Brain microvascular endothelial cell (primary cell): ENCODE results near the gene HTRA2.

ENCODE experiments used
- DNase-seq: peaks from one replicate; pipeline ENCODE4 v3.0.0-alpha.2; 2020
- H3K27ac ChIP-seq: fragments of 250-450 bp; sonication (Bioruptor Pico); 2 replicates; pipeline ENCODE4 v1.5.1; 2020; ENCODE audit warnings: mild to moderate bottlenecking, moderate library complexity
- H3K27me3 ChIP-seq: fragments of 250-450 bp; sonication (Bioruptor Pico); replicated peaks from 2 replicates; pipeline ENCODE4 v1.5.1; 2020; ENCODE audit warnings: mild to moderate bottlenecking
- H3K36me3 ChIP-seq: fragments of 250-450 bp; sonication (Bioruptor Pico); replicated peaks from 2 replicates; pipeline ENCODE4 v1.5.1; 2020; ENCODE audit warnings: mild to moderate bottlenecking
- H3K4me3 ChIP-seq: 2 replicates; pipeline ENCODE4 v1.5.1; 2011; ENCODE audit warnings: low read depth, mild to moderate bottlenecking, control low read depth, low read length, moderate library complexity
- in situ Hi-C: cut with HindIII; loops from 2 replicates; pipeline ENCODE4 v1.10.0; 2017; ENCODE audit warnings: low sequenced_read_pairs, low pct_ligation_motif_present
- TF ChIP-seq, protein P1 (sequence below): IDR thresholded peaks from 2 replicates; pipeline ENCODE4 v1.5.1; 2011; ENCODE audit warnings: low read depth, mild to moderate bottlenecking, moderate library complexity, low read length, control low read depth, inconsistent platforms; ENCODE audit errors: missing control alignments

HTRA2 gene

GRCh38 chr2:74515271-74515980 lies 14.3 kb upstream of the HTRA2 start:
- H3K36me3 ChIP-seq = no peaks in the 10 kb centered on the region
- peaks cover 72% of the 10 kb centered on the region for H3K27me3 ChIP-seq
- no peak overlapping the region for H3K27ac ChIP-seq
- TF ChIP-seq, protein P1, sequence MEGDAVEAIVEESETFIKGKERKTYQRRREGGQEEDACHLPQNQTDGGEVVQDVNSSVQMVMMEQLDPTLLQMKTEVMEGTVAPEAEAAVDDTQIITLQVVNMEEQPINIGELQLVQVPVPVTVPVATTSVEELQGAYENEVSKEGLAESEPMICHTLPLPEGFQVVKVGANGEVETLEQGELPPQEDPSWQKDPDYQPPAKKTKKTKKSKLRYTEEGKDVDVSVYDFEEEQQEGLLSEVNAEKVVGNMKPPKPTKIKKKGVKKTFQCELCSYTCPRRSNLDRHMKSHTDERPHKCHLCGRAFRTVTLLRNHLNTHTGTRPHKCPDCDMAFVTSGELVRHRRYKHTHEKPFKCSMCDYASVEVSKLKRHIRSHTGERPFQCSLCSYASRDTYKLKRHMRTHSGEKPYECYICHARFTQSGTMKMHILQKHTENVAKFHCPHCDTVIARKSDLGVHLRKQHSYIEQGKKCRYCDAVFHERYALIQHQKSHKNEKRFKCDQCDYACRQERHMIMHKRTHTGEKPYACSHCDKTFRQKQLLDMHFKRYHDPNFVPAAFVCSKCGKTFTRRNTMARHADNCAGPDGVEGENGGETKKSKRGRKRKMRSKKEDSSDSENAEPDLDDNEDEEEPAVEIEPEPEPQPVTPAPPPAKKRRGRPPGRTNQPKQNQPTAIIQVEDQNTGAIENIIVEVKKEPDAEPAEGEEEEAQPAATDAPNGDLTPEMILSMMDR = no peak
- in situ Hi-C loops = no loop called here
- no peak for DNase-seq
- no peak overlapping the region for H3K4me3 ChIP-seq

DNA sequence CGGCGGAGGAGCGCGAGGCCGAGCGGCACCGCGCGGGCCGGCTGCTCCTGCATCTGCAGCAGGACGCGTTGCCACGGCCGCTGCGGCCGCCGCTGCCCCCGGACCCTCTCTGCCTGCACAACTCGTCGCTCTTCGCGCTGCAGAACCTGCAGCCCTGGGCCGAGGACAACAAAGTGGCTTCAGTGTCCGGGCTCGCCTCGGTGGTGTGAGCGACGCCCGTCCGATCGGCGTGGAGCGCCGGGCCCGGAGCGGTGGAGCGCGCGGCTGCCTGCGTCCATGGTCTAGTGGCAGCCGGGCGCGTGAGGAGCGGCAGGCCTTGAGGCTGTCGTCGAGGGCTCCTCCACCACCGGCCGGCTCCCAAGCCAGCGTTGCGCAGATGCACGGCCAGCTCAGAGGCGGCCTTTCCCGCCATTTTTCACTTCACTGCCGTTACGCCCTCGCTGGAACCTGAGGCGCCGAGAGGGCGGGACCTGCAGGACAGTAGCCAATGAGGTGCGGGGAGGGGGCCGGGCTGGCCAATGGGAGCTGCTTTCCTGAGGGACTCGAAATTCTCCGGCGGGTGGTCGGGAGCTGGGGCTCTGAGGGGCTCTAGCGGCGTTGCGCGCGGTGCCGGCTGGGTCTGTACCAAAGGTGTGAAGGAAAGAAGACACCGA lies 13.6 kb upstream of the HTRA2 start:
- H3K4me3 ChIP-seq = no peak overlapping the region
- peak; percentile 29 for DNase-seq
- no peak overlapping the region for H3K27ac ChIP-seq
- TF ChIP-seq, protein P1 = no peak
- in situ Hi-C loops = no loop called here
- no peaks in the 10 kb centered on the region for H3K36me3 ChIP-seq
- H3K27me3 ChIP-seq = peaks cover 71% of the 10 kb centered on the region

DNA sequence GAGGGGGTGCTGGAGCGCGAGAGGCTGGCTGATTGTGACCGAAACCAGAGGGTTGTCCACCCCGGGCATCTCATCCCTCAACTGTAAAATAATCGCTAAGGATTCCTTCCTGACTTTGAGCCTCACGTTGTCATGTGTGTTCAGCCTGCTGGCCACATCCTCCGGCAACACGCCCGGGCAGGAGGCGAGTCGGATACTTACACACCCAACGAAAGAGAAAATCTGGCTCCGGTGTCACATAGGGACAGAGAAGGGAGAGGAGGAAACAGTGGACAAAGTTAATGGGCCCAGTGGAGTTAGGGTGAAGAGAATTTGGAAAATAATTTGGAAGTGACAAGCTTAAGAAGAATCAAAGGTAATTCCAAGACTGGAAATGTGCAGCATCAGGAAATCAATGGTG lies 13.1 kb upstream of the HTRA2 start:
- no peaks in the 10 kb centered on the region for H3K36me3 ChIP-seq
- TF ChIP-seq, protein P1 = no peak

GRCh38 chr2:74522516-74522915 lies 7.2 kb upstream of the HTRA2 start:
- in situ Hi-C loops = no loop called here
- DNase-seq = no peak
- no peak overlapping the region for H3K27ac ChIP-seq
- peaks cover 17% of the 10 kb centered on the region for H3K36me3 ChIP-seq
- TF ChIP-seq, protein P1 = no peak
- peaks cover 11% of the 10 kb centered on the region for H3K27me3 ChIP-seq
- H3K4me3 ChIP-seq = no peak overlapping the region

More for the DNA sequence above, 13.1 kb upstream of the HTRA2 start:
- H3K27me3 ChIP-seq = peaks cover 67% of the 10 kb centered on the region
- no peak overlapping the region for H3K4me3 ChIP-seq
- no peak overlapping the region for H3K27ac ChIP-seq
- no peak for DNase-seq
- in situ Hi-C loops = no loop called here

GRCh38 chr2:74524005-74524404 lies 5.7 kb upstream of the HTRA2 start:
- in situ Hi-C loops = no loop called here
- H3K27ac ChIP-seq = no peak overlapping the region
- H3K27me3 ChIP-seq = peaks cover 9% of the 10 kb centered on the region
- peaks cover 17% of the 10 kb centered on the region for H3K36me3 ChIP-seq
- no peak overlapping the region for H3K4me3 ChIP-seq
- TF ChIP-seq, protein P1 = no peak
- DNase-seq = no peak
